Measurements from ENCODE around the gene MICAL2. TPM values are rescaled to one million over a fixed set of nuclear protein-coding genes. Genes with fewer than 3 reads are reported as not detected.

MICAL2 gene
- total RNA-seq, 1 donor: 156 TPM

- H3K4me3 ChIP-seq (ENCODE audit: insufficient read depth, low read length): peak overlapping the region; percentile 60
- H2AFZ ChIP-seq (ENCODE audit: low read length): no peak overlapping the region
- no peaks in the 10 kb centered on the region for H3K79me2 ChIP-seq (ENCODE audit: insufficient read depth, low read length)
- H3K4me1 ChIP-seq (ENCODE audit: insufficient read depth, low read length): peaks cover 44% of the 10 kb centered on the region
- no peaks in the 10 kb centered on the region for H3K27me3 ChIP-seq (ENCODE audit: insufficient read depth, low read length)
- H3K4me2 ChIP-seq (ENCODE audit: insufficient read depth, low read length): peak overlapping the region; percentile 83
- H3K9me3 ChIP-seq (ENCODE audit: low read depth, low read length): no peaks in the 10 kb centered on the region
- peak; percentile 91 for DNase-seq (ENCODE audit: insufficient read length, low spot score, missing footprints)
- peak overlapping the region; percentile 100 for H3K27ac ChIP-seq (ENCODE audit: low read depth, low read length)
- TF ChIP-seq CTCF (IDR thresholded peaks at IDR 0.05; ENCODE audit: extremely low read depth, low read depth, low read length): no peak
- H3K36me3 ChIP-seq (ENCODE audit: insufficient read depth, low read length): no peaks in the 10 kb centered on the region
- no peaks in the 10 kb centered on the region for H4K20me1 ChIP-seq (ENCODE audit: insufficient read depth, low read length)
Measured at GRCh38 chr11:12076840-12077534, 33.4 kb upstream of the MICAL2 start.

GRCh38 chr11:12077535-12078280, 32.7 kb upstream of the MICAL2 start:
- H3K27me3 ChIP-seq (ENCODE audit: insufficient read depth, low read length): no peaks in the 10 kb centered on the region
- peak overlapping the region; percentile 83 for H3K4me2 ChIP-seq (ENCODE audit: insufficient read depth, low read length)
- H3K4me1 ChIP-seq (ENCODE audit: insufficient read depth, low read length): peaks cover 44% of the 10 kb centered on the region
- no peaks in the 10 kb centered on the region for H3K36me3 ChIP-seq (ENCODE audit: insufficient read depth, low read length)
- H2AFZ ChIP-seq (ENCODE audit: low read length): no peak overlapping the region
- H3K4me3 ChIP-seq (ENCODE audit: insufficient read depth, low read length): no peak overlapping the region
- no peaks in the 10 kb centered on the region for H3K9me3 ChIP-seq (ENCODE audit: low read depth, low read length)
- TF ChIP-seq CTCF (IDR thresholded peaks at IDR 0.05; ENCODE audit: extremely low read depth, low read depth, low read length): no peak
- H3K79me2 ChIP-seq (ENCODE audit: insufficient read depth, low read length): no peaks in the 10 kb centered on the region
- peak; percentile 27 for DNase-seq (ENCODE audit: insufficient read length, low spot score, missing footprints)
- no peaks in the 10 kb centered on the region for H4K20me1 ChIP-seq (ENCODE audit: insufficient read depth, low read length)
- H3K27ac ChIP-seq (ENCODE audit: low read depth, low read length): peak overlapping the region; percentile 100

- peak overlapping the region; percentile 47 for H3K4me2 ChIP-seq (ENCODE audit: insufficient read depth, low read length)
- H3K9me3 ChIP-seq (ENCODE audit: low read depth, low read length): no peaks in the 10 kb centered on the region
- H3K36me3 ChIP-seq (ENCODE audit: insufficient read depth, low read length): no peaks in the 10 kb centered on the region
- H2AFZ ChIP-seq (ENCODE audit: low read length): no peak overlapping the region
- H3K27ac ChIP-seq (ENCODE audit: low read depth, low read length): peak overlapping the region; percentile 100
- H3K27me3 ChIP-seq (ENCODE audit: insufficient read depth, low read length): no peaks in the 10 kb centered on the region
- no peaks in the 10 kb centered on the region for H3K79me2 ChIP-seq (ENCODE audit: insufficient read depth, low read length)
- no peaks in the 10 kb centered on the region for H4K20me1 ChIP-seq (ENCODE audit: insufficient read depth, low read length)
- H3K4me3 ChIP-seq (ENCODE audit: insufficient read depth, low read length): no peak overlapping the region
- H3K4me1 ChIP-seq (ENCODE audit: insufficient read depth, low read length): peaks cover 42% of the 10 kb centered on the region
- peak; percentile 83 for DNase-seq (ENCODE audit: insufficient read length, low spot score, missing footprints)
- no peak for TF ChIP-seq CTCF (IDR thresholded peaks at IDR 0.05; ENCODE audit: extremely low read depth, low read depth, low read length)
Measured at GRCh38 chr11:12079726-12080556, 30.4 kb upstream of the MICAL2 start.

Measured in osteoblast (primary cell).